ENCODE results near the gene RNF223.

DNA sequence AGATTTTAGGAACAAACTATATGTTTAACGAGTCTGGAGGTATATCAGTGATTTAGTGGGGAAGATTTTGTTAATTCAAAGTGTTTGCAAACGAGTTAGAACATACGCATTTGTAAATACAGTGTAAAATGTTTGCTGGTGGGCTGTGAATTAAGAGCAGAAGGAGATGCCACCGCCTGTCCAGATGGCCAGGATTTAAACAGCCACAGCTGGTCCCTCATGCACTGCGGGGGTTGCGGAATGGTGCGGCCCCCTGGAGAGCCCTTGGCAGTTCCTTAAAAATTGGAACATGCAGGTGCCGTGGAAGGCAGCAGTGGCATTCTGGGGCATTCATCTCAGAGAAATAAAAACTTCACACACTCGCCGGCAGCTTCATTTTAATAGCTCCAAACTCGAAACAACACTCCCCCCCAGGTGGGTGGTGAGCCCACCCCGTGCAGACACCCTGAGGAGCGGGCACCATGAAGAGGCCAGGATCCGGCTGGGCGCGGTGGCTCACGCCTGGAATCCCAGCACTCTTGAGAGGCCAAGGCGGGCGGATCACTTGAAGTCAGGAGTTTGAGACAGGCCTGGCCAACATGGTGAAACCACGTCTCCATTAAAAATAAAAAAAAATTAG, 45.3 kb upstream of the RNF223 start:
- TF ChIP-seq, protein P1, sequence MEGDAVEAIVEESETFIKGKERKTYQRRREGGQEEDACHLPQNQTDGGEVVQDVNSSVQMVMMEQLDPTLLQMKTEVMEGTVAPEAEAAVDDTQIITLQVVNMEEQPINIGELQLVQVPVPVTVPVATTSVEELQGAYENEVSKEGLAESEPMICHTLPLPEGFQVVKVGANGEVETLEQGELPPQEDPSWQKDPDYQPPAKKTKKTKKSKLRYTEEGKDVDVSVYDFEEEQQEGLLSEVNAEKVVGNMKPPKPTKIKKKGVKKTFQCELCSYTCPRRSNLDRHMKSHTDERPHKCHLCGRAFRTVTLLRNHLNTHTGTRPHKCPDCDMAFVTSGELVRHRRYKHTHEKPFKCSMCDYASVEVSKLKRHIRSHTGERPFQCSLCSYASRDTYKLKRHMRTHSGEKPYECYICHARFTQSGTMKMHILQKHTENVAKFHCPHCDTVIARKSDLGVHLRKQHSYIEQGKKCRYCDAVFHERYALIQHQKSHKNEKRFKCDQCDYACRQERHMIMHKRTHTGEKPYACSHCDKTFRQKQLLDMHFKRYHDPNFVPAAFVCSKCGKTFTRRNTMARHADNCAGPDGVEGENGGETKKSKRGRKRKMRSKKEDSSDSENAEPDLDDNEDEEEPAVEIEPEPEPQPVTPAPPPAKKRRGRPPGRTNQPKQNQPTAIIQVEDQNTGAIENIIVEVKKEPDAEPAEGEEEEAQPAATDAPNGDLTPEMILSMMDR (IDR thresholded peaks at IDR 0.05) = no peak
- no peak for TF ChIP-seq POLR2A (IDR thresholded peaks at IDR 0.05; ENCODE audit: low read depth)
- TF ChIP-seq EP300 (IDR thresholded peaks at IDR 0.05) = no peak

All from esophagus muscularis mucosa (tissue), 4 donors.